Keratinocyte (primary cell): ENCODE results near the gene MTA1.

Source experiments
- CTCF ChIP-seq, 3 experiments: IDR thresholded peaks in 1 of 3; conservative IDR thresholded peaks in 1 of 3; optimal IDR thresholded peaks in 1 of 3; 2 replicates in 2 of 3; 3 replicates in 1 of 3; pipeline versions ENCODE3 to v1.5.1; 2011; ENCODE audit warnings: low read length in 3 of 3, mild to moderate bottlenecking in 3 of 3, moderate library complexity in 2 of 3, control low read depth in 1 of 3, inconsistent platforms in 1 of 3; ENCODE audit not compliant: insufficient read depth in 2 of 3; ENCODE audit errors: extremely low read depth in 1 of 3
- EZH2 ChIP-seq: IDR thresholded peaks from one replicate; pipeline ENCODE4 v1.6.1; 2012; ENCODE audit warnings: inconsistent platforms, mild to moderate bottlenecking, low read length, moderate library complexity

- no peak for TF ChIP-seq CTCF (optimal IDR thresholded peaks at IDR 0.05 in 1 of 3, IDR thresholded peaks at IDR 0.05 in 1 of 3, conservative IDR thresholded peaks at IDR 0.05 in 1 of 3; ENCODE audit: extremely low read depth in 1 of 3, insufficient read depth in 2 of 3, low read length in 3 of 3)
- no peak for TF ChIP-seq EZH2
Observed at GRCh38 chr14:105436891-105437722, 17.5 kb downstream of the MTA1 start.
